Prostate gland (tissue), 2 donors: ENCODE results near the gene AP5B1. TPM values are rescaled to one million over a fixed set of nuclear protein-coding genes. Genes with fewer than 3 reads are reported as not detected.

ENCODE experiments used
- DNase-seq: peaks from one replicate; pipeline ENCODE4 v3.0.0-alpha.2; 2019; ENCODE audit warnings: low spot score
- H3K27ac ChIP-seq, 2 donors: fragments of 200-600 bp; sonication (generic); 2 replicates each; pipeline ENCODE4 v1.5.1; 2017 to 2019
- H3K27me3 ChIP-seq: fragments of 200-600 bp; sonication (generic); replicated peaks from 2 replicates; pipeline ENCODE4 v1.5.1; 2019; ENCODE audit not compliant: insufficient read depth
- H3K36me3 ChIP-seq, 2 donors: fragments of 200-600 bp; sonication (generic); 1 replicate in 1 of 2; 2 replicates in 1 of 2; pipeline versions ENCODE4 v1.5.1 to v1.8.1; 2017 to 2019
- H3K4me1 ChIP-seq: fragments of 200-600 bp; sonication (generic); replicated peaks from 2 replicates; pipeline ENCODE4 v1.5.1; 2019
- H3K4me3 ChIP-seq, 2 donors: fragments of 200-600 bp; sonication (generic); 2 replicates each; pipeline ENCODE4 v1.5.1; 2017 to 2019
- H3K9me3 ChIP-seq: fragments of 200-600 bp; sonication (generic); 2 replicates; pipeline ENCODE4 v1.5.1; 2017
- POLR2A ChIP-seq: fragments of 450-650 bp; IDR thresholded peaks from one replicate; pipeline ENCODE4 v1.6.1; 2016; ENCODE audit warnings: antibody characterized with exemption, mild to moderate bottlenecking
- POLR2AphosphoS5 ChIP-seq: sonication (generic); formaldehyde crosslinking; IDR thresholded peaks from one replicate; pipeline ENCODE4 v1.6.1; 2017; ENCODE audit warnings: antibody characterized with exemption
- WGBS: methylation state at CpG from one replicate; pipeline ENCODE4 v1.1.5; 2018; 5-methylcytosine and 5-hydroxymethylcytosine counted together
- intact Hi-C: fragments of 100-400 bp; cut with DNase I; formaldehyde crosslinking; loops from one replicate; pipeline ENCODE4 v1.14.2; 2022
- total RNA-seq, 2 donors: library from RNA; depleted of rRNA; stranded (reverse); fragments of >200 nt; gene quantifications; one replicate each; pipeline ENCODE4 v1.1.0, GENCODE V29; 2016
- TF ChIP-seq, protein P1 (sequence below), 4 experiments: fragments of 200-600 bp in 2 of 4; fragments of 450-650 bp in 2 of 4; sonication (generic) in 2 of 4; IDR thresholded peaks; 1 replicate in 3 of 4; 2 replicates in 1 of 4; pipeline ENCODE4 v1.5.1; 2016 to 2019; ENCODE audit warnings: antibody characterized with exemption in 4 of 4, mild to moderate bottlenecking in 2 of 4, moderate library complexity in 2 of 4

Gene AP5B1
- total RNA-seq, 2 donors from 2014 or later = 15.4 to 18.8 TPM

DNA sequence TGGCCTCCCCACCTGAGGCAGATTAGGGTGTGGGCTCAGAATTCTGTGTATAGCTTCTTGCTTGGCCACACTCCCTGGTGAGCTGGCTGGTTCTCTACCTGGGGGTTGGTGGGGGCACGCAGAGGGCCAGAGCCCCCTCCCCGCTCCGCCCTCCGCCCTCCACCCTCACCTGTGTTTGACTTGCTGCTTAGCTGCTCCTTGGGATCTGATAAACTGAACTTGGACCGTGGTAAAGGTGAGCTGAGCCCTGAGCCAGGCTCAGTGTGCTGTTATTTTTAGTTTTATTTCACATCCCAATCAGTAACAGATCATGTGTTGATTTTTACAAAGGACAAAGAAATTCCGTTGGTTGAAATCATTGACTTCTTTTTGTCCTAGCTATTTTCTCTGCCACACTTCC is 8.0 kb upstream of the AP5B1 start:
- no peak for TF ChIP-seq POLR2AphosphoS5
- TF ChIP-seq, protein P1, sequence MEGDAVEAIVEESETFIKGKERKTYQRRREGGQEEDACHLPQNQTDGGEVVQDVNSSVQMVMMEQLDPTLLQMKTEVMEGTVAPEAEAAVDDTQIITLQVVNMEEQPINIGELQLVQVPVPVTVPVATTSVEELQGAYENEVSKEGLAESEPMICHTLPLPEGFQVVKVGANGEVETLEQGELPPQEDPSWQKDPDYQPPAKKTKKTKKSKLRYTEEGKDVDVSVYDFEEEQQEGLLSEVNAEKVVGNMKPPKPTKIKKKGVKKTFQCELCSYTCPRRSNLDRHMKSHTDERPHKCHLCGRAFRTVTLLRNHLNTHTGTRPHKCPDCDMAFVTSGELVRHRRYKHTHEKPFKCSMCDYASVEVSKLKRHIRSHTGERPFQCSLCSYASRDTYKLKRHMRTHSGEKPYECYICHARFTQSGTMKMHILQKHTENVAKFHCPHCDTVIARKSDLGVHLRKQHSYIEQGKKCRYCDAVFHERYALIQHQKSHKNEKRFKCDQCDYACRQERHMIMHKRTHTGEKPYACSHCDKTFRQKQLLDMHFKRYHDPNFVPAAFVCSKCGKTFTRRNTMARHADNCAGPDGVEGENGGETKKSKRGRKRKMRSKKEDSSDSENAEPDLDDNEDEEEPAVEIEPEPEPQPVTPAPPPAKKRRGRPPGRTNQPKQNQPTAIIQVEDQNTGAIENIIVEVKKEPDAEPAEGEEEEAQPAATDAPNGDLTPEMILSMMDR (IDR thresholded peaks at IDR 0.05) = no peak
- no peak for TF ChIP-seq POLR2A
- Histone ChIP-seq H3K4me1 (peaks cover 21% of the 10 kb centered on the region), H3K9me3 (no peaks in the 10 kb centered on the region), H3K36me3 (no peaks in the 10 kb centered on the region), H3K27ac (peak overlapping the region in 1 of 2 donors; percentile 20), H3K4me3 (no peak overlapping the region), H3K27me3 (no peaks in the 10 kb centered on the region)
- no peak for DNase-seq
- intact Hi-C loops = no loop called here
- WGBS = 63% methylated on average over 6 of the region's 6 CpGs

DNA sequence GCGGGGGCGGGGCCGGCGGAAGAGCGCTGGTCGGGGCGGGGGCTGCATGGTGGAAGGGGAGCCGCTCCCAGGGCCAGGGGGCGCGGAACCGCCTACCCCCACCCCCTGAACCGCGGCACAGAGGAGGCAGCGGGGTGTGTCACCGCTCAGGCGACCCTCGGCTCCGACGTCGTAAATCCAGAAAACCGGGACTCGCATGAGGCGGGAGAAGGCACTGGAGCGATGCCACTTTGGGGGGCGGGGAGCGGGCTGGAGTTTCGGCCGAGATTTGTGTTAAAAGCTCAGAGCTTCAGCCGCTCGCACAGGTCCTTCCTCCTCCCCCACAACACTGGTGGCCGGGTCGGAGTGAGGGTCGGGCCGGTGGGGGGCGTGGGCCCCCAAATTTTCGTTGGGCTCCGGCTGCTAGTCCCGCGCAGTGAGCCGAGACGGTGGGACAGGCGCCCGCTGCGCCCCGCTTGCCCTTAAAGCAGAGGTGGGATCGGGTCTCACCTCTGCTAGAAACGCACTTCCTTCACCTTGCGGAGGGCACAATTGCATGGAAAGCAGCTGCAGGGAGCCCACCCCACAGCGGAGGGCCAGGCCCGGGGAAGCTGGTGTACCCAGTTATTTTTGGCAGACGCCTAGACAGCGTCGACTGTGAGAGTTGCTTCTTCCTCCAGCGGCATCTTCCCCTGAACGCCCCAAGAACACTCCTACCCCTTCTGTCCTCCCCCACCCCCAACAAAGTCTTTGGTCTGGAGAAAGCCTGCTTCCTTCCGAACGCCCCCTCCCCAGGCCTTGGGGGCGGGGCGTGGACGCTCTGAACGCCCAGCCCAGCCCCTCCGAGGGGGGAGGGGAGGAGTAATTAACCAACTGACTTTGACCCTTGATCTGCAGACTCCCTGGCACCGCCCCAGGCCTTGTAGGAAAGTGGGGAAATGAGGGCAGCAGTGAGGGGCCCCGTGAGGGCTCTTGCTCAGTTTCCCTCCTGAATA is 7.2 kb upstream of the AP5B1 start:
- H3K4me3 ChIP-seq = peak overlapping the region; percentile 29 to 43
- WGBS = 4% methylated on average over 48 of the region's 64 CpGs
- H3K4me1 ChIP-seq = peaks cover 21% of the 10 kb centered on the region
- no peaks in the 10 kb centered on the region for H3K9me3 ChIP-seq
- H3K27me3 ChIP-seq = no peaks in the 10 kb centered on the region
- TF ChIP-seq POLR2A = no peak
- no peak for TF ChIP-seq POLR2AphosphoS5
- TF ChIP-seq, protein P1 (IDR thresholded peaks at IDR 0.05) = no peak
- intact Hi-C loops = no loop called here
- H3K27ac ChIP-seq = peak overlapping the region in 1 of 2 donors; percentile 75
- no peaks in the 10 kb centered on the region for H3K36me3 ChIP-seq
- no peak for DNase-seq

DNA sequence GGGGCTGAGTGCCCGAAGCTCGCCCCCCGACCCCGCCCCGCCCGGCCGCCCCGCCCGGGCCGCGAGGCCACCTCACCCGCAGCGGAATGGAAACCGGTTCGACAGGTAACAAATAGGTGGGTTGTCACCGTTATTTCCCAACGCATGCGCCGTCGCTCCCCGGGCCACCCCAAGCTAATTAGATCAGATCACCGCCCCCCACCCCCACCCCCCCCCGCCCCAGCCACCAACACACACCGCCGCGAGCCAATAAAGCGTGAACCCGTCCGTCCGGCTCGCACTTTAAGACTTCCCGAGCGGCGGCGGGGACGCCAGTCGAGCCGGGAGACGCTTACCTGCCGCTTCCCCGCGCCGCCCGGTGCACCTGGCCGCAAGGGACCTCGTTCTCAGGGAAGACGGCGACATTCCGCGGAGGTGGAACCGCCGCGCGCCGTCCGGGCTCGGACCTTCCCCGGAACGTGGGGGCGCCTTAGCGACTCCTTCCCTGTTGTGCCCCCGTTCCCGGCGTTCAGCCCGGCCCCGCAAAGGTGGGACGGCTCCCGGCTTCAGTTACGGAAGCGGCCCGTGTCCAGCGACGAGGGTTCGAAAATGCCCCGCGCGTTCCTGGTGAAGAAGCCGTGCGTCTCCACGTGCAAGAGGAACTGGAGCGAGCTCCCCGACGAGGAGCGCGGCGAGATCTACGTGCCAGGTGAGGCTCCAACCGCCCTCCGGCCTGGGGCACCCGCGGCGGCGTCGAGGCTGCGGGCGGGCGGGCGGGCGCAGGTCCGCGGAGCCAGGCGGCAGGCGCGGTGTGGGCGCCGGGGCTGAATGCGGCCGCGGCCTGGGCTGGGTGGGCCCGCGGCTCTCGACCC is 6.2 kb upstream of the AP5B1 start, which contains the start of gene OVOL1:
Gene OVOL1 (plus strand): TSS at position 278 of the 851 bp plus-strand sequence. CDS start 311 bp downstream, at position 589.
- Histone ChIP-seq H3K4me3 (peak within 1 kb of the TSS; percentile 29 to 43), H3K9me3 (no peaks in the 10 kb centered on the region), H3K27ac (peak within 1 kb of the TSS; percentile 56 to 75), H3K36me3 (no peaks in the 10 kb centered on the region), H3K27me3 (no peaks in the 10 kb centered on the region), H3K4me1 (peaks cover 20% of the 10 kb centered on the region)
- TF ChIP-seq POLR2AphosphoS5 (peak; percentile 57), POLR2A (peak; percentile 75)
- TF ChIP-seq, protein P1 (IDR thresholded peaks at IDR 0.05) = no peak
- peak; percentile 91 for DNase-seq
- WGBS = under 1% methylated on average over 51 of the region's 112 CpGs
- intact Hi-C loops = no loop called here

DNA sequence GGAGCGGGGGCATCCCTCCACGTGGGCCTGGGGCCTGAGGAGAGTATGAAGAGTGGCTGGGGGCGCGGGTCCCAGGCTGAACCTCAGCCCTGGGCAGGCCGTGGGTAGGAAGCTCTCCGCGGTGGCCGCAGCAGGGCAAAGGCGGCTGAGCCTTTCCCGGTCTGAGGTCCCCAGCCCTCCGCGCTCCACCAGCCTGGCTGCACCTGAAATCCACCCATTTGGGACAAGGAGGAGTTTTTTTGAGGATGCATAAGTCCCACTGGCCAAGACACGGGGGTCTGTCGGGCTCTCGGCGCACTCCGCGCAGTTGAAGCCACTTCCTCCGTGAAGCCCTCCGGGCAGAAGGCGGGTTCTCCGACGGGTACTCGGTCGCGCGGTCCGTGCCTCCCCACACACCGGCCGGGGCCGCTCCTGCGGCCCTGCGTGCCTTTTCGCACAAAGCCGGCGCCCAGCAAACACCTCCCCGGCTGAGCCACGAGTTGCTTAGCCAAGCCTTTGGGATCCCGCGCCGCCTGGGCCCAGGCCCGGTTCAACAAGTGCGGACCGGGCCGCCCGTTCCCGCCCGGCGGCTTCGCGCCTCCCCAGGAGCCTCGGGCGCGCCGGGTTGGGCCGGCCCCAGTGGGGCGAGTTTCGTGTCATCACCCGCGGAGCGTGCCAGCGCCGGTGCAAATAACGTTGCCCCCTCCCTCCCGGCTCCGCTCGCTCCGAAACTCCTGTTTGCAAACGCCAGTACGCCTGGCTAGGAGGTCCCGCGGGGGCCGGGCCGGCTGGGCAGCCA is 5.4 kb upstream of the AP5B1 start:
- Histone ChIP-seq H3K27ac (peak overlapping the region; percentile 40 to 75), H3K4me1 (peaks cover 19% of the 10 kb centered on the region), H3K36me3 (no peaks in the 10 kb centered on the region), H3K4me3 (peak overlapping the region in 1 of 2 donors; percentile 43), H3K9me3 (no peaks in the 10 kb centered on the region), H3K27me3 (no peaks in the 10 kb centered on the region)
- TF ChIP-seq POLR2AphosphoS5 = no peak
- TF ChIP-seq POLR2A = no peak
- TF ChIP-seq, protein P1 (IDR thresholded peaks at IDR 0.05) = no peak
- DNase-seq = peak; percentile 50
- WGBS = 18% methylated on average over 61 of the region's 74 CpGs
- intact Hi-C loops = no loop called here
